Measurements from ENCODE around the gene ATXN7. TPM values are rescaled to one million over a fixed set of nuclear protein-coding genes. Genes with fewer than 3 reads are reported as not detected.

Gene ATXN7
- total RNA-seq, 4 donors from 2014 or later: 6.1 to 28.2 (median 20.2) TPM

GRCh38 chr3:64008487-64009351 lies 145.1 kb downstream of the ATXN7 start:
- TF ChIP-seq CTCF (IDR thresholded peaks at IDR 0.05) (no peak), POLR2A (IDR thresholded peaks at IDR 0.05) (no peak)
- 76 to 80% methylated on average over 7 of the region's 7 CpGs for WGBS, 2 donors
- H3K4me3 ChIP-seq: no peak overlapping the region
- peaks cover 5 to 100% (median 36%) of the 10 kb centered on the region in 3 donors for H3K36me3 ChIP-seq
- H3K27me3 ChIP-seq: no peaks in the 10 kb centered on the region
- H3K4me1 ChIP-seq: peaks cover 0 to 14% (median 5%) of the 10 kb centered on the region in 3 donors
- DNase-seq: no peak
- intact Hi-C loops (cut with DNase I): no loop called here
- no peaks in the 10 kb centered on the region for H3K9me3 ChIP-seq
- H3K27ac ChIP-seq: peak overlapping the region in 2 of 4 donors; percentile 21 to 25

- TF ChIP-seq CTCF (IDR thresholded peaks at IDR 0.05) (no peak), POLR2A (IDR thresholded peaks at IDR 0.05) (no peak)
- Histone ChIP-seq H3K36me3 (peaks cover 11 to 100% (median 36%) of the 10 kb centered on the region in 3 donors), H3K27ac (peak overlapping the region in 3 of 4 donors; percentile 21 to 45 (median 26)), H3K4me3 (no peak overlapping the region), H3K4me1 (peaks cover 0 to 14% (median 5%) of the 10 kb centered on the region in 3 donors), H3K9me3 (no peaks in the 10 kb centered on the region), H3K27me3 (no peaks in the 10 kb centered on the region)
- no peak for DNase-seq
- WGBS, 2 donors: 84 to 91% methylated on average over 7 of the region's 7 CpGs
- intact Hi-C loops (cut with DNase I): no loop called here
Measured at GRCh38 chr3:64009528-64009927, 145.9 kb downstream of the ATXN7 start.

- Histone ChIP-seq H3K27ac (peak overlapping the region in 1 of 4 donors; percentile 21), H3K9me3 (no peaks in the 10 kb centered on the region), H3K4me1 (peaks cover 0 to 14% (median 5%) of the 10 kb centered on the region in 3 donors), H3K36me3 (peaks cover 12 to 100% (median 36%) of the 10 kb centered on the region in 3 donors), H3K4me3 (no peak overlapping the region), H3K27me3 (no peaks in the 10 kb centered on the region)
- intact Hi-C loops (cut with DNase I): no loop called here
- TF ChIP-seq POLR2A (IDR thresholded peaks at IDR 0.05): no peak
- no peak for TF ChIP-seq CTCF (IDR thresholded peaks at IDR 0.05)
- no peak for DNase-seq
- 82 to 85% methylated on average over 5 of the region's 5 CpGs for WGBS, 2 donors
Measured at GRCh38 chr3:64010199-64010598, 146.5 kb downstream of the ATXN7 start.

- peaks cover 12 to 100% (median 30%) of the 10 kb centered on the region in 3 donors for H3K36me3 ChIP-seq
Measured at GRCh38 chr3:64011685-64012084, 148.0 kb downstream of the ATXN7 start.

More at GRCh38 chr3:64011685-64012084, 148.0 kb downstream of the ATXN7 start:
- Histone ChIP-seq H3K4me3 (no peak overlapping the region), H3K27ac (peak overlapping the region in 1 of 4 donors; percentile 1), H3K9me3 (no peaks in the 10 kb centered on the region), H3K4me1 (peaks cover 0 to 14% (median 5%) of the 10 kb centered on the region in 3 donors), H3K27me3 (no peaks in the 10 kb centered on the region)
- 69 to 78% methylated on average over 5 of the region's 5 CpGs for WGBS, 2 donors
- TF ChIP-seq CTCF (IDR thresholded peaks at IDR 0.05) (no peak), POLR2A (IDR thresholded peaks at IDR 0.05) (no peak)
- DNase-seq: no peak
- intact Hi-C loops (cut with DNase I): no loop called here

Measured in esophagus squamous epithelium (tissue), 5 donors.